HG03520 (cell line): ENCODE measurements around the gene ATP1A2.

Experiments used
- ATAC-seq: cut with Tn5 transposase; IDR thresholded peaks from one replicate; pipeline ENCODE4 v1.9.1; 2021; ENCODE audit warnings: mild to moderate bottlenecking, moderate library complexity; ENCODE audit not compliant: unreplicated experiment

ATP1A2 gene

DNA sequence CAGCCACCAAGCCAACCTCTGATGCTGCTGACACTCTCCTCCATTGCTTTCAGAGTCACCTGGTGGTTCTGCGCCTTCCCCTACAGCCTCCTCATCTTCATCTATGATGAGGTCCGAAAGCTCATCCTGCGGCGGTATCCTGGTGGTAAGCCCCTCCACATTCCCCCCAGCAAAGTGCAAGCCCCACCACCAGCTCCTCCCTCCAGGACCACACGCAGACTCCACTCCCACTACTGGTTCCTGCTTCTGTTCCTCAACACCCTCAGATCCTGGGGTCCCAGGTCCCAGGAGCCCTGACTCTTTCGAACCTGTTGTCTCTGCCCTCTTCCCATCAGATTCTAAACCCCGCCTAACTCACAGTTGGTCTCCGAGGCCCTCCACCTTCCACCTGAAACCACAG lies 24.3 kb downstream of the ATP1A2 start:
- ATAC-seq: no peak

DNA sequence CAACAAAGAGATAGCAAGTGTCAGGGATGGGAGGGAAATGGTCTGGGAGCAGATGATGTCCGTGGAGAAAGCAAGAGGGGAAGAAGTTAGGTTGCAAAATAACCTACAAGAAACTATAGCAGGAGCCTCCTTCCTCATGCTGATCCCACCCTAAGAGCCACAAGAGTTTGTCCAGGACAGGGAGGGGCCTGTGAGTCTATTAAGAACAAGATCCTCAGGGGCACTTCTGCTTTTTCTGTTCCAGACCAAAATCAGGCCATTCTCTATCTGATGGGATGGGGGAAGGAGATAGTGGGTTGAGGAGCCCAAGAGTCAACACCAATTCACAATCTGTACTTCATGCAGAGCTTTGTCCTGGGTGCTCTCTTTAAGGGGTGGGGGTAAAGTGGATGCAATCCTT lies 28.1 kb downstream of the ATP1A2 start:
- no peak for ATAC-seq

DNA sequence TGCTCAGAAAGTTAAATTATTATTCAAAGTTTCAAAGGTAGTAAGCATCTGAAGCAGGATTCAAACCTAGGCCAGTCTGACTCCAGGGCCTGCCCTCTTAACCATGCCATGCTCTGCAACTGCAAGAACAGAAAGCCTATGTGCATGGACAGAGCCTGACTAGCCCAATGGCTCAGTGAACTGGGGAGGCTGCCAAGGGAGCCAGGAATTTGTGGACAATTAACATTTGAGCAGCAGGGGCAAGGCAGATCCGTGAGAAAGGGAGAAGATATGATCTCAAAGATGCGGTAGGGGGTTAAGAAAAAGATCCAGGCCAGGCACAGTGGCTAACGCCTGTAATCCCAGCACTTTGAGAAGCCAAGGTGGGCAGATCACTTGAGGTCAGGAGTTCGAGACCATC lies 29.4 kb downstream of the ATP1A2 start:
- no peak for ATAC-seq

DNA sequence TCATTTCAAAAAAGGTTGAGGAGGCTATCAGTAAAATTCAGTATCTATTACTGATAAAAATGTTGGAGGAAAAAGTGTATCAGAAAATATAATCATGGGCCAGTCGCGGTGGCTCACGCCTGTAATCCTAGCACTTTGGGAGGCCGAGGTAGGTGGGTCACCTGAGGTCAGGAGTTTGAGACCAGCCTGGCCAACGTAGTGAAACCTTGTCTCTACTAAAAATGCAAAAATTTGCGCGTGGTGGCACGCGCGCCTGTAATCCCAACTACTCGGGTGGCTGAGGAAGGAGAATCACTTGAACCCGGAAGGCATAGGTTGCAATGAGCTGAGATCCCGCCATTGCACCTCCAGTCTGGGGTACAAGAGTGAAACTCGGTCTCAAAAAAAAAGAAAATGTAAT lies 30.5 kb downstream of the ATP1A2 start:
- no peak for ATAC-seq

DNA sequence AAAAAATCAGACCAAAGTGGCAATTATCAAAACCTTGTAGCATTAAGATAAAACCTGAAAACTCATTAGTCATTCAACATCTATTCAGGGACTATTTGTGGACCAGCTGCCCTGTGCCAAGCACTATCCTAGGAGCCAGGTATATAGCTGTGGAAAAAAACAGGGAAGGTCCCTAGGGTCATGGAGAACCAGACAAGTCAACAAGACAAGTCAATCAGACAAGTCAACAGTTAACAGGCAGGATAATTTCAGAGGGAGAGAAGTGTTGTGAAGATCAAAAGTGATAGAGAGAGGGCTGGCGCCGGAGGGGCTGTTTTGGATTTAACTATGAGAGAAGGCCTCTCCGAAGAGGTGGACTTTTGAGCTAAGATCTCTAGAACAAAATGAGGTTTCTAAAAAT lies 32.6 kb downstream of the ATP1A2 start:
- ATAC-seq: no peak

DNA sequence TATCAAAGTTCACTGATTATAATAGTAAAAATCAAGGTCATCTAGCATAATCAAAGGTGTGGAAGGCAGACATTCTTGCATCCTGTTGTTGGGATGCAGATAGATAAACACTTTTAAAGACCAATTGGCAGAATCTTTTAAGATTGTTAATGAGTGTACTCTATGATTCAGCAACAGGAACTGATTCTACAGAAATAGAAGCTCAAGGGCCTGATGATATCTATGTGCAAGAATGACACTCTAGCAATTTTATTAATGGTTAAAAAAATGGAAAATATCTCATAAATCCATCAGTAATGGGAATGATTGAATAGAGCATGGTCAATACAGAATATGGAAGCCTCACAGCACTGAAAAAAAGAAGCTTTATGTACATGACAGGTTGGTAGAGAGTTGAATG lies 33.7 kb downstream of the ATP1A2 start:
- no peak for ATAC-seq

DNA sequence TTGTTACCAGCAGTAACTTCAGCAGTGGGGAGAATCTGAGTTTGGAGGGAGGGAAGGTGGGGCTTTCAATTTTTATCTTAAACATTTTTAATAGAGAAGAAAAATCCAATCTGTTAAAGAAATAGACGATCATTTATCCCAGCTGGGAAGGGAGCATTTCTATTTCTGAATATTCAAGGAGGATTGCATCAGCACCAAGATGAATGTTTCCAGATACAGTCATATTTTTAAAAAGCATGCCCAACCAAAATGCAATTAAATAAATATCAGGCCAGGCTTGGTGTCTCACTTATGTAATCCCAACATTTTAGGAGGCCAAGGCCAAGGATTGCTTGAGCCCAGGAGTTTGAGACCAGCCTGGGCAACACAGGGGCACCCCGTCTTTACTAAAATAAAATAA lies 34.2 kb downstream of the ATP1A2 start:
- no peak for ATAC-seq

DNA sequence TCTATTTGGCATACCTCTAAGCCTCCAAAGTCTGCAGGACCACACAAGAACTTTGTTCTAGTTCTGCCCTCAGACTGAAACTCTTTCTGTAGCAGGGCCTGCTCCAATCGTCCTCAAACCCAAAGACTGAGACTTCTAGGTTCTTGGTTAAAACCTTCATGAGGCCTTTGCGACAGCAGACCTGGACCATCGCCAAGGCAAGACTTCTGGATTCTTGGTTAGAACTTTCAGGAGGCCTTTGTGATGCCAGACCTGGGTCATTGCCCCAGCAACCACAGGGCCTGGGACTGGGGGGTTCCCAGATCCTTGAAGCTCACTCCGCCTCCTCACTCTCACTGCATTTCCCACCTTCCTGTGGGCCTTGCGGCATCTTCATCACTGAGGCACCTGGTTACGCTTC lies 35.7 kb downstream of the ATP1A2 start, which contains the start of gene ATP1A4:
TSS of gene ATP1A4 (plus strand) at position 301 of the 400 bp plus-strand sequence. CDS start 438 bp downstream, outside the sequence.
- no peak for ATAC-seq

DNA sequence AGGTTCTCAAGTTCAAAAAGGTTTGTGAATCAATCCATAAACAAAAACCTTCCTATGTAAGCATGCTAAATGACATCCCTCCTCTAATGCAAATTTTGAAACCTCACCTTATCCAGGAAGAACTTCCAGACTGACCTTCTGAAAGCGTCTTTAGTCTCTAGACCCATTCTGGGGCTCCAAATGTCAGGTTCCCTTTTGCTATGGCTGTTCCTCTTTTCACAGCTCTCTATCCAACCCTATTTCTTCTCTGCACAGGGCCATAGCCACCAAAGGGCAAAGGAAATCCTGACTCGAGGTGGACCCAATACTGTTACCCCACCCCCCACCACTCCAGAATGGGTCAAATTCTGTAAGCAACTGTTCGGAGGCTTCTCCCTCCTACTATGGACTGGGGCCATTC lies 39.2 kb downstream of the ATP1A2 start:
- no peak for ATAC-seq

DNA sequence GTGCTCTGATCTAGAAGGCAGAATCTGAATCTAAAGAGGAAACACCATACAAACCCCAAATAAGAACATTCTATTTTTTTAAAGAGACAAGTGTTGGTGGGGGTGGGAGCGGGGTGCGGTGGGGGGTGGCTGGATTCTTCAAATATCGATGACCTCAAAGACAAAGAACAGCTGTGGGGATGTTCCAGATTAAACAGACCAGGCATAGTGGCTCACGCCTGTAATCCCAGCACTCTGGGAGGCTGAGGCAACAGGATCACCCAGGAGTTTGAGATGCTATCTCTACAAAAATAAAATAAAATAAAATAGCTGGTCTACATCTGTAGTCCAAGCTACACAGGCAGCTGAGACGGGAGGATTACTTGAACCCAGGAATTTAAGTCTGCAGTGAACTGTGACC lies 40.8 kb downstream of the ATP1A2 start:
- ATAC-seq: no peak

DNA sequence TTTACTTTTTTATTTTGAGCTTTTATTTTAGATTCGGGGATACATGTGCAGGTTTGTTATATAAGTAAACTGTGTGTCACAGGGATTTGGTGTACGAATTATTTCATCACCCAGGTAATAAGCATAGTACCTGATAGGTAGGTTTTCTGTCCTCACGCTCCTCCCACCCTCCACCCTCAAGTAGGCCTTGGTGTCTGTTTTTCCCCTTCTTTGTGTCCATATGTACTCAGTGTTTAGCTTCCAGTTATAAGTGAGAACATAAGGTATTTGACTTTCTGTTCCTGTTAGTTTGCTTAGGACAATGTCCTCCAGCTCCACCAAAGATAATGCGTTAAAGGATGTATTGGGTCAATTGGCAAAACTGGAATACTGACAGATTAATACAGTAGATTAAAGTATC lies 41.6 kb downstream of the ATP1A2 start:
- no peak for ATAC-seq

DNA sequence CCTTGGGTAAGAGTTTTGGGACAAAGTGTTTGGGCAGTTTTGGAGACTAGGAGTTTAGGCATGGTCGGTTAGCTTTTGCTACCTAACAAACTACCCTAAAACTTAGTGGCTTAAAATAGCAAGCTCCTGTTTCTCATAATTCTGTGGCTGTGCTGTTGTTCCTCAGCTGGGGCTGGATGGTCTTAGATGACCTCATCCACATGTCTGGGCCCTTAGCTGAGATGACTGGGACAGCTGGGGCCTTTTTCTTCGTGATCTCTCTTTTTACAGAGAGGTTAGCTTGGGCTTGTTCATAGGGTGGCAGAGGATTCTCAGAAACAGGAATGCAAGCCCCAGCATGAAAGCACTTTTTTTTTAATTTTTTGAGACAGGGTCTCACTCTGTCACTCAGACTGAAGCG lies 42.5 kb downstream of the ATP1A2 start:
- no peak for ATAC-seq

DNA sequence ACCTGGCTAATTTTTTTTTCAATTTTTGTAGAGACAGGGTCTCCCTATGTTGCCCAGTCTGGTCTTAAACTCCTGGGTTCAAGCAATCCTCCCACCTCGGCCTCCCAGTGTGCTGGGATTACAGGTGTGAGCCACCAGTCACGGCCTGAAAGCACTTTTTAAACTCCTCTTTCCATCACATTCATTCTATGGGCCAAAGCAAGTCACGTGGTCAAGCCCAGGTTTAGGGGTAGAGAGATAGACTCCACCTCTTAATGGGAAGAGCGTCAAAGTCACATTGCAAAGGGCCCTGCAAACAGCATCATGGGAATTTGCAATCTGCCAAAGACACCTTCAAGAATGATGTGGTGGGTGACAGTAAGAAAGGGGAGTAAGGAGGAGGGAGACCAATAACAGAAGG lies 43.0 kb downstream of the ATP1A2 start:
- no peak for ATAC-seq

DNA sequence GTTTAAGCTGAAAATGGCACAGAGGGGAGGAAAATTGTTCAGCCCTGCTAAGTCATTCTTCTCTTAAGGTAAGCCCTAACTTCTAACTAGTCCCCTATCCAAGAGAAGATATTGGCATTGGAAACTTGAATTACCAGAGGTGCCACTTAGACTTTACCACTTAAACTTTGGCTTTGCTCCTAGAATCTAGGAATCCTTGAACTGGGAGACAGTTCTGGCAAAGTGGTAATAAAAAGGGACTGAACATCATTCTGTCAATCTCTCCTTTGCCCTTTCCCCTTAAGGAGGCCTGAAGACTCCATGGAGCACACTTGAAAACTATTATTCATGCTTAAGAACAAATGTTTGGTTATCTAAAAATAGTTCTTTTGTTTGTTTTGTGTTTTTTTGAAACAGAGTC lies 44.3 kb downstream of the ATP1A2 start:
- ATAC-seq: no peak

DNA sequence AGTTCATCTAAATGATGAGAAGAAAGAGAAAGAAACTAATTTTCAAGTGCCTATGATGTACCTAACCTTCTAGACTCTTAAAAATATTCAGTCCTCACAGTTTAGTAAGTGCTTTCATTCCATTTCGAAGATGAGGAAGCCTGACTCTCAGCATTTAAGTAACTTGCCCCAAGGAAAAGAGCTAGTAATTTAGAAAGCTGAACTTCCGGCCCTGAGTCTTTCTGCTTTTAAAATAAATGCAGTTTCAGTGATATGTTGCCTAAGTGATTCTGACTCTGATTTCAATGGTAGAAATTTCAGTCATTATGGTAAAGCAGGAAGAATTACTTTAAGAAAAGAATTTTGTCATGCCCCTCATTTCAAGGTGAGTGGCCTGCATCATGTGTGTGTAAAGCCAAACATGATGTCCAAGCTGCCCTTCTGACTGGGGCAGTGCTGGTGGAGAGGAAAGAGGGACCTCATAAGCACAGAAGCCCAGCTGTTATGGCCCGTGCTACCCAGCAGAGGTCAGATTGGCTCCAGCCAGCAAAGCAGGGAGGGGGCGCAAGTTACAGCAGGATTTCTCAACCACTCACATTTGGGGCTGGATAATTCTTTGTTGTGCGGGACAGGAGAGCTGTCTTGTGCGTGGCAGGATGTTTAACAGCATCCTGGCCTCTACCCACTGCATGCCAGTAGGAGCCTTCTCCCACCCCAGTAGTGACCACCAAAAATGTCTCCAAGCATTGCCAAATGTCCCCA lies 46.6 kb downstream of the ATP1A2 start:
- no peak for ATAC-seq

DNA sequence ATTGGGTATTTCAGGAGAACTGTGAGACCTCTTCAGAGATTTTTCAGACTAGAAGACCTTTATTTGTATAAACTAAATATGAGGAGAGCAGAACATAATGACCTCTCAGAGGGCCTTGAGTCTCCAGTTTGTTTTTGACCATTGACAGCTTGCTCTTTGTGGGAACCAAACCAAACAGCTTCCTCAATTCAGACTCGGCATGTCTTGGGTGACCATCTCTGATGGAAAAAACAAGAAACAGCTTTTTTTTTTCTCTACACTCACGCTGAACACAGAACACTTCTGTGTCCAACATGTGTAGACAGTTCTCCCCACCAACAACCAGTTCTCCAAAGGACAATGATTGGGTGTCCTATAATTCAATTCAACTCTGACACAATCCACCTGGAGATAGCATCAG lies 47.4 kb downstream of the ATP1A2 start:
- no peak for ATAC-seq

DNA sequence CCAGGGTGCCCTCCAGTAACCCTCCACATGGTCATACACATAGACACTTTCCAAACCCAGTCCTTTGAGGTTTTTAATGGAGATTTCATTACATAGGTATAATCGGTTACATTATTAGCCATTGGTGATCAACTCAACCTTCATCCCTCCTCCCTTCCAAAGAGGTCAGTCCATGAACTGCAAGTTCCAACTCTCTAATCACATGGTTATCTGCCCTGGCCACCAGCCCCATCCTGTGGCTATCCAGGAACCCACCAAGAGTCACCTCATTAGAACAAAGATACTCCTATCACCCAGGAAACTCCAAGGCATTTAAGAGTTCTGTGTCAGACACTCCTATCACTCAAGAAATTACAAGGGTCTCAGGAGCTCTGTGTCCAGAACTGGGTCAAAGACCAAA lies 48.1 kb downstream of the ATP1A2 start:
- no peak for ATAC-seq

DNA sequence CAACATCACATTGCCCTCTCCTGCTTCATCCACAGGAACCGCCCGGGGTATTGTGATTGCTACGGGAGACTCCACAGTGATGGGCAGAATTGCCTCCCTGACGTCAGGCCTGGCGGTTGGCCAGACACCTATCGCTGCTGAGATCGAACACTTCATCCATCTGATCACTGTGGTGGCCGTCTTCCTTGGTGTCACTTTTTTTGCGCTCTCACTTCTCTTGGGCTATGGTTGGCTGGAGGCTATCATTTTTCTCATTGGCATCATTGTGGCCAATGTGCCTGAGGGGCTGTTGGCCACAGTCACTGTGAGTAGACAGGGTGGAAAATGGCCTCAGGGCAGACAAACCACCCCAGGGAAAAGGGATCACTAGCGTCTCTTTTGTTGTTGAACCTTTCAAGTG lies 48.6 kb downstream of the ATP1A2 start:
- no peak for ATAC-seq

DNA sequence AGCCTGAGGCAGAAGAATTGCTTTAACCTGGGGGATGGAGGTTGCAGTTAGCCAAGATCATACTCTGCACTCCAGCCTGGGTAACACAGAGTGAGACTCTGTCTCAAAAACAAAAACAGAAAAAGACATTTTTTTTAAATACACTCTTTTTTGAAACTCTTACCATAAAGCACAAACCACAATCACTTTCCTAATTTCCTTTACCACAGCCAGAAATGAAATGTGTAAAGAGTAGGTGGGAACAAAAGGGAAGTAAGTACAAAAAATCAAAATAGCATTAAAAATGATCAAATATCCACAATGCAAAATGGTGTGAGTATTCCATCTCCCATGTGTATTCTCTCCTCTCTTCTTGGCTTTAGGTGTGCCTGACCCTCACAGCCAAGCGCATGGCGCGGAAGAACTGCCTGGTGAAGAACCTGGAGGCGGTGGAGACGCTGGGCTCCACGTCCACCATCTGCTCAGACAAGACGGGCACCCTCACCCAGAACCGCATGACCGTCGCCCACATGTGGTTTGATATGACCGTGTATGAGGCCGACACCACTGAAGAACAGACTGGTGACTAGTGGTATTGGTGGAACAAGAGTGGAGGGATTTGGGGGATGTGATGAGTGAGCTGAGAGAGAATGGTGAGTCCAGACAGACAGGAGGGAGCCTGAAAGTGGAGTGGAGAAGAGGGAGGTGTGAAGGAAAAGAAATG lies 50.8 kb downstream of the ATP1A2 start:
- no peak for ATAC-seq

DNA sequence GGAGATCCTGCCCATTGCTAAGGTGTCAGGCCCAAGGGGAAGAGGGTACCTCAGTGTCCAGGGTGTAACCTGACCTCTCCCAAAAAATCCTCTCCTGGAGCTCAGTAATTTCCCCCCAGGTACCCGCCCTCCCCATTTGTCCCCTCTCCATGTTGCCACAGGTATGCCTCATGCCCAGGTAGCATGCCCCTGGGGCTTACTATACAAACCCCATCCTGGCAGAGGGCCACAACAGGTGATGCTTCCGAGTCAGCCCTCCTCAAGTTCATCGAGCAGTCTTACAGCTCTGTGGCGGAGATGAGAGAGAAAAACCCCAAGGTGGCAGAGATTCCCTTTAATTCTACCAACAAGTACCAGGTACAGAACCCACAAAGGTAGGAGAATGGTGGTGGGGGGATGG lies 51.5 kb downstream of the ATP1A2 start:
- no peak for ATAC-seq

DNA sequence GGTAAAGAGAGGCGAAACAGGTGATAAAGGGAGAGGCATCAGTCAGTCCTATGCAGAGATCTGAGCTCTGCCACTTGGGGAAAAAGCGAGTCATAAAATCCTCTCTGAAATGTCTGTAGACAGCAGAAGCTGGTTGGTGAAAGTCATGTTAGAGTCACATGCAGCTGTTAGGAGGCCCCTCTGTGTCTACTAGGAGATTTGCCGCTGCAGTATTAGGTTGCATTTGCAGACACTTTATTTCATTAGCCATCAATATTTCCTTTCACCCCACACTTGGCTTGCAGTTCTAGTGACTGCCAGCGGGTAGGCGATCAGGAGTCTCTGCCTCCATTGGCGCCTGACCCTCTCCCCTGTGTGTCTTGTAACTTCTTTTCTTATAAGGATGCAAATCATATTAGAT lies 52.0 kb downstream of the ATP1A2 start:
- ATAC-seq: no peak

DNA sequence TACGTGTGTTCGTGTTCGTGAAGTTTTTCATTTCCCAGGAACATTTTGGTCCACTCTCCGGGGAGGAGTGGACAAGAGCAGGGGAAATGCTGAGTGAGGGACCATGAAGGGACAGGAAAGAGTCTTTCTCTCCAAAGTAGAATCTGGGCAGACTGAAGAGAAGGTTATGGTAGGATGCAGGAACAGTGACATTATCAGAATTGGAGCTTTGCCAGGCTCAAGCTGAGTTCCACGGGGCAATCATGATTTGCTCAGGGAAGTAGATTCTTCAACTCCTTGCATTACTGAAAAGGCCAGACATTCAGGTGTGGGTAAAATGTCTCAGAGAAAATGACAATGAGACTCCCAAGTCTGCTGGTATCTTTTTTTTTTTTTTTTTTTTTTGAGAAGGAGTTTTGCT lies 52.5 kb downstream of the ATP1A2 start:
- ATAC-seq: no peak
